ENCODE results near the gene ESAM.

- TF ChIP-seq POLR2AphosphoS5 (IDR thresholded peaks at IDR 0.05; ENCODE audit: low read depth) (no peak), CTCF (conservative IDR thresholded peaks at IDR 0.05; ENCODE audit: low read depth in 2 of 2) (no peak), EZH2 (IDR thresholded peaks at IDR 0.05; ENCODE audit: low read depth, unreplicated experiment) (peak; percentile 1), EZH2phosphoT487 (IDR thresholded peaks at IDR 0.05; ENCODE audit: unreplicated experiment) (no peak), ETS1 (IDR thresholded peaks at IDR 0.05) (no peak)
These were observed 43.3 kb downstream of the ESAM start for GRCh38 chr11:124718801-124719200.

Data from GM23338 (cell line).